Inflammatory macrophage treated with lipopolysaccharide for 1 hour (primary cell): ENCODE results near the gene HUS1.
"Not testable (repeated sequence)": the region's sequence is repeated elsewhere in the genome, so short reads cannot be mapped to it uniquely, and the experiment has no call there.

ENCODE experiments used
- DNase-seq, 2 donors: peaks; one replicate each; pipeline ENCODE4 v3.0.0-alpha.2; 2020 to 2022

HUS1 gene

DNA sequence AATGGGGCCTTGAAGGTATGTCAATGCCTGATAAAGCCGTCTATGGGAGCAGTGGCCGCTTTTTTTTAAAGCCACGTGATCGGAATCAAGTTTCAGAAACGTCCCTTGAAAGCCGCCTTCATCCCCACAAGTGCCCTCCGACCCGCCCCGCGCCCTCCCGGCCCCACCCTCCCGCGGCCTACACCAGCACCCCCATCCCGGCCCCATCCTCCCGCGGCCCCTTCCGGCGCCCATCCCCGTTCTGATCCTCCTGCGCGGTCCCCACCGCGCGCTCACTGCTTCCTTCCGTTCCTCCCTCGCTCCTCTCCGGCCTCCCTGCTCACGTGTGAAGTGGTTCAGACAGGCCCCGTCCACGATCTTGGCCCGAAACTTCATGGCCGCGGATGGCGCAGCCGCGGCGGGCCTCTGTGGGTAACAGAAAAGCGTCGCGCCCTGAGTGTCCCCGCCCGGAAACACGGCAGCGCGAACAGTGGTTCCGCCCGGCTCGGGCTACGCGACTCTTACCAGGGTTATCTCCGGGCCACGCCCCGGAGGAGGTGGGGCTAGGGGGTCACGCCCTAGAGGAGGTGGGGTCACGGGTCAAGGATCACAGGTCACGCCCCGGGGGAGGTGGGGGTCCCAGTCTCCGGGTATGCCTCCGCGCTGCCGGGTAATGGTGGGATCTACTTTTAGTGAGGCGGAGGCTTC, at the start of gene HUS1:
TSS of gene HUS1 (minus strand) at position 471 of the 687 bp plus-strand sequence. CDS start at position 375, 96 bp downstream.
- DNase-seq = peak; percentile 91 to 97

DNA sequence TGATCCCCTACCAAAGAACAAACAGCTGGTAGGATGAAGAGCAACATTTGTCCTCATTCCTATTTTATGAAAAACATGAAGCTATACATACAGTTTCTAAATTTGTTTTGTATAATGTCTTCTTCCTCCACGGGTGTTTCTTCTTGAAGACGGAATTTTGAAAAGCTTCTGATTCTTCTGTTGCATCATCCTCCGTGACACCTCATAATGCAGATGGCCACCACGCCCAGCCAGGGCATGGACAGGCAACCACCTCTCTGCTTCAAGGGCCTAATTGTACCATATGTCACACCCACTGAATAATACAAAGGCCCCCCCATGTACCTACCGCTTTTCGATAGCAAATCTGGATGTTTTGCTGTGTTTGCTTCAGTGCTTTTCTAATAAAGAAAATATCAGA, 49.5 kb upstream of the HUS1 start, which contains the start of gene SUN3:
TSS of gene SUN3 (minus strand) at position 170 of the 400 bp plus-strand sequence. CDS start at position 1, 169 bp downstream.
- no peak for DNase-seq

DNA sequence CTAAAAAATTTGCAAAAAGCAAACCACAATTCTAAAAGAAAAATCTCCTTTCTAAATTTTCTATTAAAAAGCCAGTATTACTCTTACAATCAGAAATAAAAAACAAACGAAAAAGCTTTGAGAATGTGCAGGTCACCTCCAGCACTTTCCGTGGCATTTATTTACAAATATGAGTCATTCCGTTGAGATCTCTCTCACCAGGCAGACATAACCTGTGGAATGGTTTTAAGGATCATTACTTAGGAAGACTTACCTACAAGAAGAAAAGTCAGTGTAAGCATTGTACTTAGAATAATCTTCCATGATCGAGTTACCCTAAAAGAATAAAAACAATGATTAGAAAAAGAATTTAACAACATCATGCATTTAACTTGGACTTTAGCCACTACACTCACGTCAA, 46.2 kb upstream of the HUS1 start:
- DNase-seq = no peak

DNA sequence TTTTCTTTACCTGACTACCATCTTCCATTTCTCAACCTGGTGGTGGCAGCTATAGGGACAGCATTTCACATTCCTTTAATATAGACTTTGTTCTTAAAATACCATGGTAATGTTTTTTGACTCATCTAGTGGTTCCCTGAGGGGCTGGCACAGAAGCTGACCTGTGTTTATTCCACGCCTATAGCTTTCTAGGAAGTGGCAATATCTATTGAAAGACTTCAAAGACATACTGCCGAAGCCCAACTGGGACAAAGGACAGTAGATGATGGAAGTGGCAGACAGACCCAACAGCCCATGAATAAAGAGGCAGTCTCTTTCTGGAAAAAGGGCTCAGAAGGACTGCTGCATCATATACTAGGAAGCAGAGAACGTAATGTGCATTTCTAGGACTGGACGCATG, 38.3 kb upstream of the HUS1 start:
- DNase-seq = no peak

DNA sequence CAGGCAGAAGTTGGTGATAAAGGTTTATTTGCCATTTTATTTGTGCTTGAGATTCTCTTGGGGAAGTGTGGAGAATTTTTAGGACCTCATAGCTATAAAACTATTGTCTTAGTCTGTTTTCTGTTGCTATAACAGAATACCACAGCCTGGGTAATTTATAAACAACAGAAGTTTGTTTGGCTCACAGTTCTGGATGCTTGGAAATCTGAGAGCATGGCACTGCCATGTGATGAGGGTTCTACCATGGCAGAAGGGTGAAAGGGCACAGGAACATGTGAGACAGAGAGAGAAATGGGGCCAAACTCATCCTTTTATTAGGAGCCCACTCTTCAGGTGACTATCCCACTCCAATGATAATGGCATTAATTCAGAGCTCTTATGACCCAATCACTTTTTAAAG, 37.2 kb upstream of the HUS1 start:
- no peak for DNase-seq

DNA sequence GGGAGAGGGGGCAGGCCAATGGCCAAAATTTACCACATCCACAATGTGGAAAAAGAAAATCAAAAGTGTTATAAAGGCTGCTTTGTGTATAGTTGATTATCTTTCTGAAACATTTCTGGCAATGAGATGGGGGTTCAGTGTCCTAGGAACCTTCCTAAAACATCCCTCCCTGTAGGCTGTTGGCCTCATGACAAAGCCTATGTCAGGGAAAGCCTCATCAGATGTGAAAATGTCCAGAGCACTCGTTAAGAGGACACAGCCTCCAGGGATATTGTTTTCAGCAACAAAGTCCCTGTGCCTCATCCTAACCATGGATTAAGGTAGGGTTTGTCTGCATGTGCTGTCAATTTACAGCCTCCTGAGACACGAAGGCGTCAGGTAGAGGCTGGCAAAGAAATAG, 32.5 kb upstream of the HUS1 start:
- DNase-seq = no peak

DNA sequence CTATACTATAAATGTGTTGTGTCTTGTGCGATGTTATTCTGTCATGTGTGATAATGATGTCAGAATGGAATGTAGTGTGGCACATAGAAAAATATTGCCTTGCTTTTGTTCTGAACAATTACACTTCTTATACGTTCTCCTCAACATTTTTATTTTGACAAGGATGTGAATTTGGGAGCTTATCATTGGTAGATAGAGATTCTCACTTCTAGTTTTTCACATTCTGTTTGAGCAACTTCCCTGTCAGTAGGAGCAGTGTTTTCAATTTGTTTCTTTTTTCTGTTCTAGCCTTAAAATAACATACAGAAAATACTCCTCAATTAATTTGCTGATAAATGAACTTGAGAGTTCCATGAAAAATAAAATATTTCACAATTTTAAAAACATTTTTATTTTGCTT, 31.9 kb upstream of the HUS1 start:
- DNase-seq = peak; percentile 7 to 26

DNA sequence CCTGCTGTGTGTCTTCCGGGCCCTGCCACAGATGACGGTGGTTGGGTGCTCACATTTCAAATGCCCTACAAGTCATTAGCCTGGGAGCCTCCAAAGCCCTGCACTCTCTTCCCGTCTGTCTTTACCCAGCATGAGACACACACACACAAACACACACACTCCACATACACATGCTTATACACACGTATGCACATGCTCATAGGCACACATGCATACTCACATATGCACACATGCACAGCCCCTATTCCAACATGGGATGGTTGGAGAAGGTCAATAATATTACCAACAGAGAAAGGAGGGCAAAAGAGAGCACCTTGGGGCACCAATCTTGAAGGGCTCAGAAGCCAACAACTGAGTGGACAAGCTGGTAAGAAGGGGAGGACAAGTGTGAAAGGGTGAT, 30.5 kb upstream of the HUS1 start:
- DNase-seq = no peak

DNA sequence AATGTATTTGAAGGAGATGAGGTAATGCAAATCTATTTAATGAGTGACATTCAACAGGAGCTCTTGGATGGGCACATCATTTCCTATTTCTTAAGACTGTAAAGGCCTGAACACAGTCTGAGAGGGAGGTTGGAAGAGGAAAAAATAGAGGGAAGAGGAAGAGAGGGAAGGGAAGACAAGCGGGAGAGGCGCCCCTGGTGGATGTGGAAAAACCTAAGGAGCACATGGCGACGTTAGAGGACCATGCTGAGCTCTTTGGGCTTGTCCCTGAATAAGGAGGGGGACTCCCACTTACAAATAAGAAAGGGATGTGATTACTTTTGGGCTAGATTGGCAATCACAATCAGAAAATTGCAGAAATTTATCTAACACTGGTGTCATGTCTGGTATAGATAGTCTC, 29.8 kb upstream of the HUS1 start:
- DNase-seq = no peak

DNA sequence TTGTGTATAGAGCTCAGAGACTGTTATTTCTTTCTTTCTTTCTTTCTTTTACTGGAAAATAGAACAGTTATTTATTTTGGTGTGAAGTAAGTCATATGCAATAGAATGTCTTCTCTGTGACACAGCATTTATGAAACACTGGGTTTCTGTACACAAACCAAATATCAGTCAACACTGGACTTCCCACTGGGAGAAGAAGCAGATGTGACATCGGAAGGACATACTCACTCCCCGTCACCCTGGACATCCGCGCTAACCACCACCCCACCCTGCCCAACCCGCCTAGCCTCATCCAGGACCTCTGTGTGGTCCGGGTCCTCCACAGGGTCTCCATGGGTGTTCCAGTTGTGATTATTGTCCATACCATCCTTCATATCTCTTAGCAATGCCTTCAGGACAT, 27.5 kb upstream of the HUS1 start:
- no peak for DNase-seq

DNA sequence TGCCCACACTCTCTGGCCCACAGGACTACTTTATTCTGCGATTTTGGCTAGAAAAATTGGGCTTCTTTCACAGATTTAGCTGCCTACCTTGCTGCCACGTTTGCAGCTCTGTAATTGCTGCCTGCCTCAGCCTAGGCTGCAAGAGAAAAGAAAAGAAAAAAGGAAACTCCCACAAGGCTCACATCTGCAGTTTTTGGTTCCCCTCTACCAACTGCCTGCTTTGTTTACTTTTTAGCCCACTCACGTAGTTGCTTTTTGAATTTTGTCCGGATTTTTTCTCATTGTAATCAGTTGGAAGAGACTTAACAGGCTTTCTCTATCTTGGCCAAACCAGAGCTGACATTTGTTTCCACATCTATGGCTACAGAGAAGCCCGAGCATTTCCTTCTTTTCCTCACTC, 25.2 kb upstream of the HUS1 start:
- DNase-seq = peak in 1 of 2 donors; percentile 5

DNA sequence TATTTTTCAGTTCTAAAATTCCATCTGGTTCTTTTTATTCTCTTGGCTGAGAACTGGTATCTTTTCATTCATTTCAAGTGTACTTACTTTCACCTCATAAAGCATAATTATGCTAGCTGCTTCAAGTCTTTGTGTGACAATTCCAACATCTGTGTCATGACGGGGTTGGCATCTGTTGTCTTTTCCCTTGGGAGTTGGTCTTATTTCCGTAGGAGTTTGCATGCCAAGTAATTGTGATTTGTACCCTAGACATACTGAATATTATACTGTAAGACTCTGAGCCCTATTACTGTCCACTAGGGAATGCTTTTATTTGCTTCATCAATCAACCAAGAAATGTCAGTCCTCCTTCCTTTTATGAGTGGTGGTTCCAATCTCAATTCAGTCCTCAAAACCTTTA, 24.6 kb upstream of the HUS1 start:
- no peak for DNase-seq

DNA sequence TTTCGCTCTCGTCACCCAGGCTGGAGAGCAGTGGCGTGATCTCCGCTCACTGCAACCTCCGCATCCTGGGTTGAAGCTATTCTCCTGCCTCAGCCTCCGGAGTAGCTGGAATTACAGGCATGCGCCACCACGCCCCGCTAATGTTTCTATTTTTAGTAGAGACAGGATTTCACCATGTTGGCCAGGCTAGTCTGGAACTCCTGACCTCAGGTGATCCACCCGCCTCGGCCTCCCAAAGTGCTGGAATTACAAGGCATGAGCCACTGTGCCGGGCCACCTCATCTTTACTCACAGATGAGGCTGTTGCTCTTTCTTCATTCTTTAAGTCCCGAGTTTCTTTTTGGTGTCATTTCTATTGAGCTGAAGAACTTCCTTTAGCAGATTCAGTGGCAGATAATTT, 20.7 kb upstream of the HUS1 start:
- not testable (repeated sequence) for DNase-seq

DNA sequence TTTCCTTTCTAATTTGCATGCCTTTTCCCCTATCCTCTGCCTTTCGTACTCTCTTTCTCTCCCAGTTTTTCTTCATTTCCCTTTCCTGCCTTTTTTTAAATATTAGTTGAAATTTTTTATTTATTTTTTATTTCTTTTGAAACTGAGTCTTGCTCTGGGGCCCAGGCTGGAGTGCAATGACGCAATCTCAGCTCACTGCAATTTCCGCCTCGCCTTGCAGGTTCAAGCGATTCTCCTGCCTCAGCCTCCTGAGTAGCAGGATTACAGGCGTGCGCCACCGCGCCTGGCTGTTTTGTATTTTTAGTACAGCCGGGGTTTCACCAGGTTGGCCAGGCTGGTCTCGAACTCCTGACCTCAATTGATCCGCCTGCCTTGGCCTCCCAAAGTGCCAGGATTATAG, 20.0 kb upstream of the HUS1 start:
- no peak for DNase-seq

DNA sequence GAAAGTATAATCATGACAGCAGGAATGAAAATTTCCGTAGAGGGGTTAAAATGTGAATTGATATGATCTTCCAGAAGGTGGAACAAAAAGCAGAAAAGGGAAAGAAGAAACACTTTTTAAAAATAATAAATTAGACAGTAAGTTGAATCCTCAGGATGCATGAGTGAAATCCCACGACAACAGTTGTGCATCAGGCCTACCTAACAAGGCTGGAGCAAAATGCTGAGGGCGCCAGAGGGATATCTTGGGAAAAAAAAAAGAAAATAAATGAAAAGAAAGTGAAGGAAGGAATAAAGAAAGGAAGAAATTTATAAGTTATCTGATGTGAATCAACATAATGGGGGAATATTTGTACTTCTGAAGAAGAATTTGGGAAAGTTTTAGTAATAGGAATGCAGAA, 13.0 kb upstream of the HUS1 start:
- no peak for DNase-seq

DNA sequence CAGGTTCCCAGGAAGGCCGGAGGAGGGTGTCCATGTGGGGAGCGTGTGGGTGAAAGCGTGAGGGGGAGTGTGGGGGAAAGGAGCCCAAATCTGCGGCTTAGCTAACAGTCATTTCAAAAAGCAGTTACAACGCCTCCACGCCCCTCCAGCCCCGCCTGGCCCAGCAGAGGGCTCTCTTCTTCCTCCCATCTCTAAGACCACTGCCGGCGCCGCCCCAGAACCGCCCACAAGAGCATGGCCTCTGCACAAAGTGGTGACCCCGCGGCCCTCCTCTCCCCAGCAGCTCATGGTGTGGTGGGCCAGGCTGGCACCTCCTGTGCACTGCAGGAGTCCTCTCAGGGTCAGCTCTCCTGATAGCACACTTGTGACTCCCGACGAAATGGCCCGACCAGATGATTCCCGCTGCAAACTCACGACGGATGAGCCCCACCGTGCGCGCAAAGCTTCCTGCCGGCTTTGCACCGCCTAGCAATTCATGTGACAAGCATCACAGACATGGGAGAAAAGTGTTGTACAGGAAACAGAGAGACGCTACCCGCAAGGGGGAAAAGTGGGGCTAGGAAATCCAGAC, 12.4 kb upstream of the HUS1 start:
- DNase-seq = peak; percentile 71 to 80

DNA sequence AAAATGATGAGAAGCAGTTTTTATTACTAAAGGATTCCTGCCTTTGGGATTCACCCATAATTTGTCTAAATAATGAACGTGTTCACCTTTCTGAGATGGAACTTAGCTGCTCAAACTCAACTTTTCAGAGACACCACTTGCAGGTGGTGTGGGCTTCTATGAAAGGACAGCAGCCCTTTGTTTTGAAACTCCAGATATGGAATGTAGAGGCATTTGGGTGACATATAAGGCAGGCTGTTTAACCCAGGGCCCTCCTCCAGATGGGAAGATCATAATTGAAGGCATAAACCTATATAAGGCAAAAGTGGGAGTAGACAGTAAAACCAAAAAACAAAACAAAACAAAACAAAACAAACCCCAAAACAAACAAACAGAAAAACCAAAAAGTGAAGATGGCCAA, 11.9 kb upstream of the HUS1 start:
- DNase-seq = no peak

DNA sequence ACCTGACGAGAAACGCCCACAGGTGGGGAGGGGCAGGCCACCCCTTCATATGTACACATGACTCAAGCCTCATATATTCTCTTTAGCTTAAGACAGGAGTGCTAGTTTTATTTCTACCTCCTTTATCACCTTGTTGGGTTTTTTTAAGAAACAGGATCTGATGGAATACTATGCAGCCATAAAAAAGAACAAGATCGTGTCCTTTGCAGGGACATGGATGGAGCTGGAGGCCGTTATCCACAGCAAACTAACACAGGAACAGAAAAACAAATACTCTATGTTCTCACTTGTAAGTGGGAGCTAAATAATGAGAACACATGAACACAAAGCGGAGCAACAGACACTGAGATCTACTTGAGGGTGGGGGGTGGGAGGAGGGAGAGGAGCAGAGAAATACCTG, 11.2 kb upstream of the HUS1 start:
- no peak for DNase-seq

DNA sequence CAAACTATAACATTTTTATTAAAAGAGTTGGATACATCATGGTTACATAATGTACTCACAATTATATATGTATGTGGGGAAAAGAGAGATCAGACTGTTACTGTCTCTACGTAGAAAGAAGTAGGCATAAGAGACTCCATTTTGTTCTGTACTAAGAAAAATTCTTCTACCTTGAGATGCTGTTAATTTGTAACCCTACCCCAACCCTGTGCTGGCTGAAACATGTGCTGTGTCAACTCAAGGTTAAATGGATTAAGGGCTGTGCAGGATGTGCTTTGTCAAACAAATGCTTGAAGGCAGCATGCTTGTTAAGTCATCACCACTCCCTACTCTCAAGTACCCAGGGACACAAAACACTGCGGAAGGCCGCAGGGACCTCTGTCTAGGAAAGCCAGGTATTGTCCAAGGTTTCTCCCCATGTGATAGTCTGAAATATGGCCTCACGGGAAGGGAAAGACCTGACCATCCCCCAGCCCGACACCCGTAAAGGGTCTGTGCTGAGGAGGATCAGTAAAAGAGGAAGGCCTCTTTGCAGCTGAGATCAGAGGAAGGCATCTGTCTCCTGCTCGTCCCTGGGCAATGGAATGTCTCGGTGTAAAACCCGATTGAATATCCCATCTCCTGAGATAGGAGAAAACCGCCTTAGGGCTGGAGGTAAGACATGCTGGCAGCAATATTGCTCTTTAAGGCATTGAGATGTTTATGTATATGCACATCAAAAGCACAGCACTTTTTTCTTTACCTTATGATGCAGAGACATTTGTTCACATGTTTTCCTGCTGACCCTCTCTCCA, 10.4 kb upstream of the HUS1 start:
- DNase-seq = not testable (repeated sequence)

DNA sequence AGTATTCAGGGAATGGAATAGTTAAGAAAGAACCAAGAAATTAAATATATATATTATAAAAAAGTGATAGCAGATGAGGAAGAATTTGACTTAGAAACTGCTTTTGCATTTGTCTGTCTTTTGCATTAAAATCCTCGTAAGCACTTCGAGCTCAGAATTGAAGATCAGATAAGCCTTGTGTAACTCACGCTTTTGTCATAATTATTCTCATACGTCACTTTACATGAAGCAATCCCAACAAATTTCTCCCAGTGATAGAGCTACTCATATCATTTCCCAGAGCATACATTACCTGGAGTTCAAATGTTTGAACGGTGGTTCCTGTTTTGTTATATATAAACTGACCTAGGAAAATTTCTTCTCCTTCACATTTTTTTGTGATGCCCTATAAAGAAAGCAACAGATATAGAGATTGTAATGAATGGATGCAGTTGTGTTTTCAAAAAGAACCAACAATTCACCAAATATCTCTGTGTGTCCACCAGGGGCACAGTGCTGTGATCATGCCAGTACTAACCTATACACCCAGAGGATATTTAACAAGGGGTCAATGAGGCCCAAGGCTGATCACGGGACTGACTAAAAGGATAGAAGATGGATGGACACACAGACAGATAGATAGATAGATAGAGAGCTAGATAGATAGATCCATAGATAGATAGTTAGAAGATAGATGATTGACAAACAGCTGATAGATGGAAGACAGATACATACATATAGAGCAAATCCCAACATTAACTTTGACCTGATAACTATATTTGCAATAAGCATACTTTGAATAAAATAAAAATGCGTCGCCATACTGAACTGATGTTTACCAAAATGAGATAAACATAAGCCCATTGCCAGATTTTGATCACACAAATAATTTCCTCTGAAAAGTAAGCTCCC, 9.3 kb upstream of the HUS1 start:
- DNase-seq = peak in 1 of 2 donors; percentile 20

DNA sequence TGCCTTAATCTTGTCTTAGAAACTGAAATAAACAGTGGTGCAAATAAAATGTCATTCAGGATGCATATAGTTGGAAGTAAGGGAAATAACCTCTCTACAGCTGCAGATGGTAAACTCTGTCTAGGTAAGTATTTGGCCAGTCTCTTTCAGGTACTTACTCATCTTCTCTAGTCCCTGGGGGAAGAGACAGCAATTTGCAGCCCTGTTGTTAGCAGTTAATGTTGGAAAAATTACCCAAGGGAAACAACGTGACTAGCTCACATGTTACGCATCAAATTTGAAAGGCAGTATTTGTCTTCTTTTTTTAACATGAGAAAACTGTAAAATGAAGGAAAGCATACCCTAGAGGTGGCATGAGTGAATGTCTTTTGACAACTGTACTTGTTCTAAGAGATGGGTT, 3.2 kb upstream of the HUS1 start:
- DNase-seq = no peak

DNA sequence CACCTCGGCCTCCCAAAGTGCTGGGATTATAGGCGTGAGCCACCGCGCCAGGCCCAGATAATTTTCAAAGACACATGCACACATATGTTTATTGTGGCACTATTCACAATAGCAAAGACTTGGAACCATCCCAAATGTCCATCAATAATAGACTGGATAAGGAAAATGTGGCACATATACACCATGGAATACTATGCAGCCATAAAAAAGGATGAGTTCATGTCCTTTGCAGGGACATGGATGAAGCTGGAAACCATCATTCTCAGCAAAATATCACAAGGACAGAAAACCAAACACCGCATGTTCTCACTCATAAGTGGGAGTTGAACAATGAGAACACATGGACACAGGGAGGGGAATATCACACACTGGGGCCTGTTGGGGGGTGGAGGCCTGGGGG, 1.2 kb upstream of the HUS1 start:
- DNase-seq = not testable (repeated sequence)

DNA sequence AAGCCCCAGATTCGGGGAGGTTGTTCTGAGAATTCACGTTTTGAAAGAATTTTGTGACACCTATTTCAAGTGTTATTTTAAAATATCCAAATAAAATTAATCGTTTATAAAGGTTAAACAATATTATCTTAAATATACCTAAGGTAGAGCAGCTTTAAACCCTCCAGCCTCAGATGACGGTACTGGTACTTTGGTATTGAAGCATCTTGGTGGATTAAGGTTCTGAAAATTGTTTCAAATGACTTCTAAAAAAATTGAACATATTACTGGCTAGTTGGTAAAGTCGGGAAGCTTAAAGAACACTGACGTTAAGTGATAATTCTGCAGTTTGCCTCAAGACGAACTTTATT, 392 bp upstream of the HUS1 start:
- DNase-seq = no peak
